GM18511 (cell line): ENCODE results near the gene SIGLEC1.

Source experiments
- ATAC-seq: cut with Tn5 transposase; IDR thresholded peaks from one replicate; pipeline ENCODE4 v1.9.1; 2021; ENCODE audit warnings: mild to moderate bottlenecking, moderate library complexity; ENCODE audit not compliant: unreplicated experiment

SIGLEC1 gene

DNA sequence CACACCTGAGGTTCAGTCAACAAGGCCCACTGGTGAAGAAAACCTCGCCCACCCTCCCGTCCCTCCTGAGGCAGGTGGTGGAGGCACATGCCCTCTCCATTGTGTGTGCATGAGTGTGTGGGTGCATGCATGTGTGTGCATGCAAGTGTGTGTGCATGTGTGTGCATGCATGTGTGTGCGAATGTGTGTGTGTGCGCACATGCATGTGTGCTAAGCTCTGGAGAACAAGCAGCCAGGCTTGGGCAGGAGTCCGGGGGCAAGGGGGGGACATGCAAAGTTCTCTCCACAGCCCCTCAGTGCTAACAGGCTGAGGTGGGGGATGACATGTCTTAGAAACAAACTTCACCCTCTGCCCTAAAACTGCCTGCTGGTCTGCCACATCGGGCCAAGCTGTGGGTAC lies 17.0 kb upstream of the SIGLEC1 start:
- ATAC-seq: no peak

DNA sequence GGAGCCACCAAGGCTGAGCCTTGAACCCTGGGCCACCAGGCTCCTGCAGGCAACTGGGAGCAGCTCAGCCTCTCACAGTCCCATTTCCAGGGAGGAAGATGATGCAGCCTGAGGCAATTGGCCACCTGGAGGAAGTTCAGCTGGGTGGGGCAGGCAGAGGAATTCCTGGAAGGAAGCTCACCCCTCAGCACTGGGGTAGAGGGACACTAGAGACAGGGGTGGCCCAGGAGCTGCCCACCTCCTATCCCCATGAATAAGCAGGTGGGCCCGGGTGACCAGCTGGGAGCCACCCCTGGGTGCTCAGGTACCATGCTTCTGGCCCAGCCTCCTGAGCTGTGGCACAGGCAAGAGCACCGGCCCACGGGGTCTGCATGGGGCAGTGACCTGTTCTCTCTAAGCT lies 16.5 kb upstream of the SIGLEC1 start:
- ATAC-seq: no peak

DNA sequence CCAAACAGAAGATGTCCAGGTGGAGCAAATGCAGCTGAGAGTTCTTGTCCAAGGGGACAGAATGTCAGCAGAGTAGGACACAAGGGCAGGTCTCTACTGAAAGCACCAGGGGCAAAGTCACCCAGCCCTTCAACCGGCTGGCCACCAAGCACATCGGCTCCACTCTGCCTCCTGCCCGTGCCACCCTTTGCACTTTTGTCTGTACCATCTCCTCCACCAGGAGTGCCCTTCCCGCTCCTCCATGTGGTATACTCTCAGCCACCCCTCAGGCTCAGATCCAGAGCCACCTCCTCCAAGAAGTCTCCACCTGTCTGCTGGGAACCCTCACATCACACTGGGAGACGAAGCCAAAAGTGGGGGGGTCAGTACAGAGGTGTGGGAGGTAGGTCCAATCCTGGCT lies 16.0 kb upstream of the SIGLEC1 start:
- ATAC-seq: no peak

DNA sequence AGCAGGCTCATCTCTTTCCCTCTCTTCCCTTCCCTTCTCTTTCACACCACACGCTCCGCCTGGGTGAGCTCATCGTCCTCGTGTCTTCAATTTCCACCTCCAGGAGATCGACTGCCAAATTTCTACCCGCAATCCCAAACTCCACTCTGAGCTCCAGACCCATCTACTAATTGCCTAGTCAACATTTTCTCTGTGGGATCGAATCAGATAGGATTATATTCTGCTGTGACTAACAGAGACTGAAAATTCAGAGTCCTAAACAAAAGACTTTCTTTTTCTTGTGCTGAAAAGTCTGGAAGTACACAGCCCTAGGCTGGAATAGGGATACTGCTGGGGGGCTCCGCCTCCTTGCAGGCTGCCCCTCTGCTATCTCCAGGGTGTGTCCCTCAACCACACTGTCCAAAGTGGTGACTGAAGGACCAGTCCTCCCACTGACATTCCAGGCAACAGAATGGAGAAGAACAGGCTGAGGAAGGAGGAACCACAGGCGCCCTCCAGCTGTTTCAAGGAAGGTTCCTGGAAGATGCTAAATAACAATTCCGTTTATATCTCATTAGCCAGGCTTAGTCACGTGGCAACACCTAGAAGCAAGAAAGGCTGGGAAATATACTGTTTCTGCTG lies 15.1 kb upstream of the SIGLEC1 start:
- no peak for ATAC-seq

DNA sequence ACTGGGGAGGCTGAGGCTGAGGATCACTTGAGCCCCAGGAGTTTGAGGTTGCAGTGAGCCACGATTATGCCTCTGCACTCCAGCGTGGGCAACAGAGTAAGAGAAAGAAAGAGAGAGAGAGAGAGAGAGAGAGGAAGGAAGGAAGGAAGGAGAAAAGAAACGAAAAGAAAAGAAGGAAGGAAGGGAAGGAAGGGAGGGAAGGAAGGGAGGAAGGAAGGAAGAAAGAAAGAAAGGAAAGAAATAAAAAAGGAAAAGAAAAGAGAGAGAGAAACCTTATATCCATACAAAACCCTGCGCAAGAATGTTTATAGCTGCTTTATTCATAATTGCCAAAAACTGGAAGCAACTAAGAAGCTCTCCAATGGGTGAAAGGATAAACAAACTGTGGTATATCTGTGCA lies 12.0 kb upstream of the SIGLEC1 start:
- ATAC-seq: no peak

DNA sequence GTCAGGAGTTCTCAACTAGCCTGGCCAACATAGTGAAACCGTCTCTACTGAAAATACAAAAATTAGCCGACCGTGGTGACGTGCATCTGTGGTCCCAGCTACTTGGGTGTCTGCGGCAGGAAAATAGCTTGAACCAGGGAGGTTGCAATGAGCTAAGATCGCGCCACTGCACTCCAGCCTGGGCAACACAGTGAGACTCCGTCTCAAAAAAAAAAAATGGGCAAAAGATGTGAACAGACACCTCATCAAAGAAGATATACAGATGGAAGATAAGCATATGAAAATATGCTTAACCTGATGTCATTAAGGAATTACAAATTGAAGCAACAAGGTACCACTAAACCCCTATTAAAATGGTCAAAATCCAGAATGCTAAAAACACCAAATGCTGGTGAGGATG lies 10.9 kb upstream of the SIGLEC1 start:
- ATAC-seq: no peak

DNA sequence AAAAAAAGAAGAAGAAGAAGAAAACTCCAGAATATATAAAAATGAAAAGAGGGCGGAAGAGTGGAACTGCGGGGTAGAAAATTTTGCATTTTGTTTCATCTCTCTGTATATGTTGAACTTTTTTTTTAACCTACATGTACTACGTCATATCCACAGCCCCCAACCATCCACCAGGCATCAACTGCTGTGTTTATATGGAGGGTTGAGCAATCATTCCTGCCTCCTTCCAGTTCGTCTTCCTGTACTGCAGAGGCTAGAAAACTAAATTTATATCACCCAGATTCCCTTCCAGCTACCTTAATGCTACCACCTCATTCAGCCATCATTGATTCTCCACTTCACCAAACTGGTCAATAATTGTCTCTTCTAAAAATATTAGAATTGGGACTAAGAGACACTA lies 9.5 kb upstream of the SIGLEC1 start:
- no peak for ATAC-seq

DNA sequence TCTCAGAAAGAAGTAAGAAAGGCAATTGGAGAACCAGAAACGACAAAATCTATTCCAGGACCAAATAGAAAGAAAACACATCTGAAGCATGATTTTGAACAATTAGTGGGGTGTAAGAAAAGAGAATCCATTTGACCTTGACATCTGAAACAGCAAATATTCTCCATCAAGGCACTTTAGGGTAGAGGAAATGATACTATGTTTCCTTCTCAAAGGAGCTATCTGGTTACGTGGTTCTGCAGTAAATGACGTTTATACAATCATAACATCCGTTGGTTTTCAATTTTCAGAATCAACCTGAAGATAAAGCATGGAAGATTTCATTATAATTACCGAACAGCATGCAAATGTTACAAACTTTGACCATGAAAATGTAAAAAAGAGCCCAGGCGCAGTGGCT lies 8.2 kb upstream of the SIGLEC1 start:
- no peak for ATAC-seq

DNA sequence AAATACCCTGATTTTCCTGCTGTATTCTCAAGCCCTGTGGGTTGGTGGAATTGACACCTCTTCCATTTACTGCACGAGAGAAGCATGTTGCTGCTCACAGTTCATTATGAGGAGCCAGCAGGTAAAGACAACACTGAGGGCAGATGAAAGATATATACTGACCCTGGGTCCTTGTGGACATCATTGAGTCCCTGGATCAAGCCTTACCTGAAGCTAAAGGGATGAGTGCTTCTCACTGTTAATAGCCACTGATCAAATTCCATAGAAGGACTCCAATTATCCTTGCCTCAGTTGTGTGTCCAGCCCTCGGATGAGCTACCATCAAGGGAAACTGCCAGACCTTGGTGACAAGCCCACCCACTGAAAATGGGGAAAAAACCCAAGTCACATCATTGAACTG lies 7.7 kb upstream of the SIGLEC1 start:
- ATAC-seq: no peak

DNA sequence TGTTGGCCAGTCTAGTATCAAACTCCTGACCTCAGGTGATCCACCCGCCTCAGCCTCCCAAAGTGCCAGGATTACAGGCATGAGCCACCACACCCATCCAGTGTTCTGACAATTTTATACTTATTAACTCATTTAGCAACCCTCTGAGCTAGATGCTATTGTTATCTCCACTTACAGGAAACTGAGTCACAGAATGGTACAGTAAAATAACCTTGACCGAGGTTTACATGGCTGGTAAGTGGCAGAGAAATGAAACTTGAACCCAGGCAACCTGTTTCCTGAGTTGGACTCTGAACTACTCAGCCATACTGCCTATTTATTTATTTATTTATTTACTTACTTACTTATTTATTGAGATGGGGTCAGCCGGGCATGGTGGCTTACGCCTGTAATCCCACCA lies 6.6 kb upstream of the SIGLEC1 start:
- ATAC-seq: no peak

DNA sequence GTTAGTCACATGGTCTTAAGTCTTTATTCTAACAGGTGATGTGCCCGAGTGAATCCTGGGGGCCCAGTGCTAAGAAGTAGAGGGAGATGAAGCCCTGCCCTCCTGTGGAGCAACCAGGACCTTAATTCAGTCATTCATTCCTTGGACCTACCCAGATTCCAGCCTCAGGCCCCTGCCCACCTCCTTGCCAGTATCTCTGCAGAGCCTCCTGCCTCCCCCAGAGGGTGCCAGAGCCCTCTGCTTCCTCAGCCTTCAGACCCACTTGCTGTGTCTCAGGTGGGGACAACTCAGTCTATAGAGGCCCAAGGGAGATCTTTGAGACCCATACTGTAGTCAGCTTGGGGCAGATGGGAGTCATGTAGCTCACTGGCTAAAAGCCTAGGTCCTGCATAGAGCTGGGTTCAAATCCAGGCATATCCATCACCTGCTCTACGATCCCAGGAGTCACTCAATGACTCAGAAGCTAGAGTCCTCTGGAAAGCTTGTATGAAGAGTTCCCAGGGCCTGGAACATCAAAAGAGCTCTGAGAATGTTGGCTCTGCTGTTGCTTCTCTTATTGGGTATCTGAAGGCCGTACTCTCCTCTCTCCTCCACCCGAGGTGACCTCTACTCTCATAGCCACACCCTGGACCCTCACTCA lies 3.9 kb upstream of the SIGLEC1 start:
- ATAC-seq: no peak

DNA sequence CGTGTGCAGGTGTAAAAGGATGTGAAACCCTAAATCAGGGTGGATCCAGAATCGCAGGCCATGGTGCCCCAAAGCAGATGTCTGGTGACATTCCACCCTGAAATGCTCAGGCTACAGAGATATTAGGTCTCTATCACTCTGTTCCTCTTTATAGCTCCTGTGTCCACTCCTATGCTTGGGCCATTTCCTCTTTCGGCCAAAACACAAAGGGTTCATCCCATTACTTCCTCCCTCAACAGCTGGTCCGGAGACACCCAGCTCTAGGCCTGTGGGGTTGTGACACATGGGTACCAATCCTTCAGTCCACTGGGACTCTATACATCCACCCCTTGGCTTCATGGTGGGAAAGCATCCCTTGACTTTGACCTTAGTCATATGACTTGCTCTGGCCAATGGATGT lies 1.7 kb upstream of the SIGLEC1 start:
- ATAC-seq: no peak

DNA sequence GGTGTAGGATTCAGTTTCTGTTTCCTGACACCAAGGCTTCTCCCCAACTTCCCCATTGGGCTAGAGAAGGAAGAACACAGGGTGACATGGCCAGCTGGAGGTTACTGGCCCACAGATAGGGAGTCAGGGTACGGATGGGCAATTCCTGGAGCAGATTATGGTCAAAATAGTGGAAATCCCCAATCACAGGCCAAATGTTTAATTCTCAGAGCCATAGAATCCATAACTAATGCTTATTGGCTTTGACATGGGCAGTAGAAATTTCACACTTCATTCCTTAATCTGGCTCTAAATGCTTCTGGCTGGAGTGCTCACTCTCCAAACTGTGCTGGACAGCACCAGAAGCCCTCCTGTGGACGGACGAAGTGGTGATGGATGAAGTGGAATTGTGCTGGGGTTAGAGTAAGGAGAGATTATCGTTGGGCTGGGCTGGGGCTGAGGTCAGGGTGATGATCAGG lies 887 bp downstream of the SIGLEC1 start:
- ATAC-seq: no peak

DNA sequence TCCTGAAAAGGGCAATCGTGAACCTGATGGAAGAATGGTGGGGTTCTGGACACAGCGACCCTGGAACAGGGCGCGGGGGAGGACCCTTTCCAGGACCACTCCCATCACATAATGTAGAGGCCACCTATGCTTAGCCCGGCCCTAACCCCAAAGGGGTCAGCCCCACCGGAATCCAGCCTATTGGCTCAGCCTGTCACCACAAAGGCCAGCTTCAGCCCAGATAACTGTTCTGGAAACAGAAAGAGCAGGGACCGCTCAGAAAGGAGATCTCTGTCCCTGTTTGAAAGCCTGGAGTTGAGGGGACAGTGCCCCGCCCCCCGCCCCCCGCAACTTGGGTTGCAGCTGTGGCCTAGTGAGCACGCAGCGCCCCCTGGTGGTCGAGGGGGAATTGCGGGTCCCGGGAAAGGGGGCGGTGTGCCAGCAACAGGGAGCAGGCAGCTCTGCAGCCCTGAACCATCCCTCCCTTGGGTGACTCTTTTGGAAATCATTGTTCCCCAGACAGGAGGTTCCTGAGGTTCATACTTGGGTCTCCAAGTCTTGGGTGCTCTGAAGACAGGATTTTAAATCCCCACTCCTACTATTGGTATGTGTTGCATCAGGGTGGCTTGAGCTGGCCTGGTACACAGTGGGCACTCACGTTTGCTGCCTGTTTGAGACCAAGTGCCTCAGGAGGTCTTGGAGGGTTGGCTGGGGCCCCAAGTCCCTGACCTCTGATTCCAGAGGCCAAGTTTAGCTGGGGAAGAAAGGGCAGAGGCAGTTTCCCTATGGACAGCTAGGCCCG lies 1.5 kb downstream of the SIGLEC1 start:
- no peak for ATAC-seq

DNA sequence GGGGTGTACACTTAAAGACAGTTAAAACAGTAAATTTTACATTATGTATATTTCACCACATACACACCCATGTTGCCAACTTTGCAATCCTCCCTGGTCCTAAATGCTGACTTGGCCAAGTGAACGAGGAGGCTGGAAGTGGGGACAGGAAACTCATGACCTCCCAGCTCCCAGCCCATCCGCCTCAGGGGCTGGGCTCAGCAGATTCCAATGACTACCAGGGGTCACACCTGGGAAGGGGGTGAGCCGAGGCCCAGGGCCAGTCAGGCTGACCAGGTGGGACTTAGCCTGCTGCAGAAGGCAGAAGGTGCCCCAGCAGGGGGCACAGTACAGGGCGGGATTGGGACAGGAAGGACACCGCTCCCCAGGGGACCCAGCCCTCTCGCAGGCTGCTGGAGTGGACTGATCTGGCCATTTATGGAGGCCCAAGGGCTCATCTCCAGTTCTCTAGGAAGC lies 2.4 kb downstream of the SIGLEC1 start:
- no peak for ATAC-seq

DNA sequence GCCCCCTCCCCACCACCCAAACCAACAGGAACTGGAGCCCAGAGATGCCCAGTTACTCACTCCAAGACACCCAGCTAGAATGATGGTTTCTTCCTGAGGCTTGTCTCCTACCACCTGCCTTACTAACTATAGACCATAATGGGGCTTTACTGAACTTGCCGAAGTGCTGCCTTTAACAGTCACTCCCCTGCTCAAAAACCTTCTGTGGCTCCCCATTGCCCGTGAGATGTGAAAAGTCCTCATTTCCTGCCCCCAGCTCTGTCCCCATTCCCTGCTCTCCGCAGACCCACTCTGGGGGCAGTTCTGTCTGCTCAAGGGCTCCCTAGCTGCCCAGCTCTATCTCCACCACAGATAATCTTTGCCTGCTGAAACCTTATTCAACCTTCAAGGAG lies 4.9 kb downstream of the SIGLEC1 start:
- no peak for ATAC-seq

DNA sequence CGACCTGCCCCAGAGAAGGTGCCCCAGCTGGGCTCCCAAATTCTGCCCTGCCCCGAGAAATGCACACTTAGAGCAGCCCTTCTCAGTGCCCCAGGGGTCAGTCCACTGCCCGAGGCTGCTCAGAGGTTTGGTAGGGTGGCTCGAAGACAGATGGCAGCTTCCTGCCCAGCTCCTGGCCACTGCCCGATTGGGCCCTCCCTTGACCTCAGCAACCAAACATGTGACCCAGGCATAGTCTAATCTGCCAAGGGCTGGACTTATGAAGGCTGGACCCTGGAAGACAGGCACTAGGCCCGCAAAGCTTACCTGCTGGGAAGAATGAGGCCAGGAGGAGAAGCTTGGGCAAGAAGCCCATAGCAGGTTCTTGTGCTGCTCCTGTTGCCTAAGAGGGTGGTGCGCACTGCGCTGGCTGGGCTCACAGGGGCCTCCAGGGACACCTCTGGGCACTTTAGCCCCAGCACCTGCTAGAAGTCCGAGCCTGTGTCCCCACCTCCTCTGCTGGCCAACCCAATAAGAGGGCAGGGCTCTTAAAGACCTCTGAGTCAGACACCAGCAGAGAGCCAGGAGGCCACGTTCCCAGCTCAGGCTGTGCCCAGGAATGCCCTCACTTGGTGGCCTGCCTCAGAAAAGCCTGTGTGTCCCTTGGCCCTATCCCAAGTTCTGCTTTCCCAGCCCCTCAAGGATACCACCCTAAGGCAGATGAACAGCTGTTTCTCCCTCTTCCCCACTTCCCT lies 5.5 kb downstream of the SIGLEC1 start:
- no peak for ATAC-seq

DNA sequence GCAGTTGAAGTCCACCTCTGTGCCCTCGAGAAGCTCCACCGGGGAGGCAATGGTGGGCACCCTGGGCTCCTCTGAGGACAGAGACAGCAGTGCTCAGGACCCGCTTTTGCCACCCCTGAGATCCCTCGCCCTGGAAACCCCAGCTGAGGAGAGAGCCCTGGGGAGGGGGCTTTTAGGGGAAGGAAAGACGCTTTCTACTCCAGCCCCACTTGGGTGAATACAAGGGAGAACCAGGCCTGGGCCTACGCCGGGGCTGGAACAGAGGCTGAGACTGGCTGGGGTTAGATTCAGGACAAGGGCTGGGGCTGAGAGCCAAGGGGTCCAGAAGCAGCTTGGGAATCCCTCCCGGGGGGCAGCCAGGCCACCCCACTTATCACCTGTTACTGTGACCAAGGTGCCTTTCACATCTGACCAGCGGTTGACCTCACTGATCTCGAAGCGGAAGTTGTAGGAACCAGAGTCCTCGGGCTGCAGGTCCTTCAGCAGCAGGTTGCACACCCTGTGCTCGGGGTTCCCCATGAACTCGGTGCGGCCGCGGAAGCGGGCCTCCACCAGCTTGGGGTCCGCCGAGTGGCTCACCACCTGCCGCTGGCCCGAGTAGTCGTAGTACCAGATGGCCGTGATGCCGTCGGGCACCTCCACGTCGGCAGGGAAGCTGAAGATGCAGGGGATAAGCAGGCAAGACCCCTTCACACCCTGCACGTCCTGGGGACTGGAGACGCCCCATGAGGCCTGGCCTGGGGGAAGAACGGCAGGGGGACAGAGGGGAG lies 6.2 kb downstream of the SIGLEC1 start:
- no peak for ATAC-seq

DNA sequence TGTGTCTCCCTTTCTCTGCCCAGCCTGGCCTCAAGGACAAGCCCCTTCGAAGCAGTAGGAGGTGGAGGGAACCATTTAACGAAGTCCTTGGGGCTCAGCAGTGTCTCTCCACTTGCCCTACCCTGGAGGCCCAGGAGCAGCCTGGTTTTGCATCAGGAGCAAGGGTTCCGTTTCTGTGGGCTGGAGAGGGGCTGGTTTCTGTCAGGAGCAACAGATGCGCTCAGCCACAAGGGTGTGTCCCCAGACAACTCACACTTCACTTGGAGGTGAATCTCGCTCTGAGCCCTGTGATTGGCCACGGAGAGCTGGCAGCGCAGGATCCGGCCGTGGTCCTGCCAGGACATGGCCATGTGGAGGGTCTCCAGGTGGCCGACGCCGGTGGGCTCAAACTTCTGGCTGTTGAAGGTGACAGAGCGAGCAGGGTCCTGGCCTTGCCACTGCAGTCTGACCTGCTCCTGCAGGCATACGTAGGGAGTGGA lies 6.9 kb downstream of the SIGLEC1 start:
- ATAC-seq: no peak

DNA sequence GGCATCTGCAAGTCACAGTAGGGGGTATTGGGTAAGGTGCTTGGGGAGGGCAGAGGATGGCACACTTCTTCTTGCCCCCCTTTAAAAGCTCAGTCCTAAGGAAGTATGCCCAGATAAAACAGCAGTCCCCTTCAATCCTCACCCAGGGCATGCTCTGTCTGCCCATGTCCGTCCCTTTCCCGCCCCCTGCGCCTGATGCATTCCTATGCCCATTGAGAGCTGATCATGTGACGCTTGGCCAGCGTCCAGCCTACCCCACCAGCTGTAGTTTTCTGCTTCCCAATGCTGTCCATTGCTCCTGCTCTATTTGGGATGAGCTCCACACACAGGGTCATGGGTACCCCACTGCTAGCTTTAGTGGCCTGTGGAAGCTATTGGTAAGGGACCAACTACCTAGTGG lies 8.3 kb downstream of the SIGLEC1 start:
- no peak for ATAC-seq
